HG03095 (cell line): ENCODE results near the gene ECT2L.

Experiments
- ATAC-seq: cut with Tn5 transposase; IDR thresholded peaks from one replicate; pipeline ENCODE4 v1.9.1; 2021; ENCODE audit warnings: moderate library complexity; ENCODE audit not compliant: unreplicated experiment

Gene ECT2L

DNA sequence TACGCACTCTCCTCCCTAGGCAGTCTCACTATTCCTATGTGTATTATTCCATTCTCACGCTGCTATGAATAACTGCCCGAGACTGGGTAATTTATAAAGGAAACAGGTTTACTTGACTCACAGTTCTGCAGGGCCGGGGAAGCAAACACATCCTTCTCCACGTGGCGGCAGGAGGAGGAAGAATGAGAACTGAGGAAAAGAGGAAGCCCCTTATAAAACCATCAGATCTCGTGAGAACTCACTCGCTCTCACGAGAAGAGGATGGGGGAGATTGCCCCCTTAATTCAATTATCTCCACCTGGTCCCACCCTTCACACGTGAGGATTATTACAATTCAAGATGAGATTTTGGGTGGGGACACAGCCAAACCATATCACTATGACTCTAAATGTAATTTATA lies 61.9 kb downstream of the ECT2L start:
- ATAC-seq = no peak

DNA sequence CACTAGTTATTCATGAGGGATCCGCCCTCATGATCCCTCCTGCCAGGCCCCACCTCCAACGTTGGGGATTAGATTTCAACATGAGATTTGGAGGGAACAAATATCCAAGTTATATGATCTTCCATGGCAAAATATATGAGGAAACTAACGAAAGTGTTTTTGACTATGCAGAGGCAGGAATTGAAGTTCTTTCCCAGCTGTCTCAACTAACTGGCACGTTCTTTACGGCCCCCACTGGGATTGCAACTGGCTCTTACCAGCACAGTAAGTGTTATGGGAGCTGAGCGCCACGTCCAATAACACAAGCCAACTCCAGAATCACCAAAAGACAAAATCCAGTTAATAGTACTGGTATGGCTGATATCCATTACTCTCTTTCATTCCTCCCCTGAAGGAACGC lies 66.6 kb downstream of the ECT2L start:
- ATAC-seq = no peak

DNA sequence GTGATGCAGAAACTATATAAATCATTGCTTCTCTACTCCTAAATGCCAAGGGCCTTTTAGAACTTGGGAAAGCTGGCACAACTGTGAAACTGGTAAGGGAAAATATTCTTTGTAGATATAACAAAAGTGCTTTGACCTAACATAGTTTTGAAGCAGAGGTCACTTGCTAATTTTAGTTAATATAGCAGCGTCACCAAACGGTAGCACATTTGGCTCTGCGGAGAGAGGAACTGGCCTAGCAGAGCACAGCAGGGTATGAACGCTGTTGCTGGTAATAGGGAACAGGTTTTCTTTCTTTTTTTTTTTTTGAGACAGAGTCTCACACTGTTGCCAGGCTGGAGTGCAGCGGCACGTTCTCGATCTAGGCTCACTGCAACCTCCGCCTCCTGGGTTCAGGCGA lies 67.4 kb downstream of the ECT2L start:
- ATAC-seq = no peak

DNA sequence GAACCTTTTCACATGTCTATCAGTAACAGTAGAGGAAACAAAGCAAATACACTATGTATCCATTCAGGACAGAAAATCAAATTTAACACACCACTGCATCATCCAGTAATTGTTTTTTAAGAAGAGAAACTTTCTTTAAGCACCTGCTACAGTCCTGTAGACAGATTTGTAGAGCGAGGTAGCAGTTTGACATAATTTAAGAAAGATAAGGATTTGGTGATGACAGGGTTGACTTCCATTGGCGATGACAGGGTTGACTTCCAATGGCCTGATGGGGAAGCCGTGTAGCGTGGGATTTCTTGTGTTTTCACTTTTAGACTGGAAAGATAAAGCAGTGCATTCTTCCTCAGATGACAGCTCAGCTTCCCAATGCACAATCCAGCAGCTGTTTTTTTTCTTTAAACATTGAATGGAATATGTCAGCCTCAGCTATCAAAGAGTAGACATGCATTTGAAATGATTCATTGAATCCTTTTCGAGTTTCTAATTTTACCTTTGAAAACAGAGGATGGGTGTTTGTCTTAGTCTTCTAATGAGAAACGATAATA lies 68.5 kb downstream of the ECT2L start:
- ATAC-seq = no peak

DNA sequence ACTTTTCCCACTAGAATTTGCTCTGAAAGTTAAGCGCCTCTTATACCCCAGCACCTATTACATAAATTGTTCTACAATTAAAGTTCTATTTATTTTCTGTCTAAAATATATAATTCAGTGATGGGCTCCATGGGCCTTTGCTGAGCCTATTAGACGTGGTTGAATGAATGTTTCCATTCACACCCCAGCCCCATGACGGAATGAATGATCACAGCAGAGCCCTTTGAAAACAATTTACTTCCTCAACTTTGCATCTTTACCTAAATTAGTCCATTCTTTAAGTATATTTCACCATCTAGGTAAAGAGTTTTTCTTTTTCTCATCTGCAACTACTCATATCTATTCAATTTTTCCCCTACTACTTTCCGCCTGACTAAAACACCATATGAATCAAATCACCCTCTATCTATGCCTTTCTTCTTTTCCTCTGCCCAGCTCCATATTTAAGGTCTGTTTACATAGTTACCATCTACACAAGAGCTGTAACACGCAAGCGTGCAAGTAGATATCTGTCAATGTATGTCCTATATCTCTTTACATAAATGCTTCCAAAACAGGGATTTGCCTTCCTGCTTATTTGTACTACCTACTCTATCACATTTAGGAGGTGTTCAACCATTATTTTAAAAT lies 69.7 kb downstream of the ECT2L start:
- no peak for ATAC-seq

DNA sequence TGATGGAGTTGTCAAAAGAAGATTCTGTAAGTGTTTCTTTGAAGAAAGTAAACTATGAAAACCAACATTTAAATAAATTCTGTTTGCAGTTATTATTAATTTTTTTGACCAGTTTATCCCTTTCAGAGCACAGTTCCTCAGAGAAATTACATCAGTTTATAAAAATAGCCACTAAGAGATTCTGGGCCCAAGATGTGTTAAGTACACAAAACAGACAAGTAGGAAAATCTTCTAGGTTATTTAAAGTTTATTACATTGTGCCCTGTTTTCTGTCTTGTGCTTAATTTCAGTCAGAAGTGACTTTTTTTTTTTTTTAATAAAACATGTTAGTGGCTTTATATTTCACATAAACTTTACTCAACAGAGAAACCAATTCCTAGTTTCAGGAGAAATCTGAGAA lies 72.3 kb downstream of the ECT2L start:
- no peak for ATAC-seq

DNA sequence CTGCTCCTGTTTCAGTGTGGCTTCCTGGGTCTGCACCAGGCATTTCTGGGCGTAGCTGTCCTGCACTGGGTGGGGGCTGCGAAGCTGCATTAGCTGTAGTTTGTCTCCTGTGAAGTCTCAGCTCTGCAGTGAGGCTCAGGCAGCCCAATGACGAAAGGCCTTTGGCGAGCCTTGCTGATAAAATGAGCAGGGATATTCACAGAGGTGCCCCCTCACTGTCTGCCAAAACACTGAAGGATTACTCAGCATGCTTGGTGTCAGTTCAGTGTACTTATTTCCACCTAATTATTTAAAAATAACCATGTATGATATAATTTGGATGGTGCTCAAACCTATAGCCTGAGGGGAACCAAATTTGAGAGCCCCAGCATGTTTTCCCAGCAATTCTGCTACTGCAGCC lies 73.5 kb downstream of the ECT2L start:
- ATAC-seq = no peak

DNA sequence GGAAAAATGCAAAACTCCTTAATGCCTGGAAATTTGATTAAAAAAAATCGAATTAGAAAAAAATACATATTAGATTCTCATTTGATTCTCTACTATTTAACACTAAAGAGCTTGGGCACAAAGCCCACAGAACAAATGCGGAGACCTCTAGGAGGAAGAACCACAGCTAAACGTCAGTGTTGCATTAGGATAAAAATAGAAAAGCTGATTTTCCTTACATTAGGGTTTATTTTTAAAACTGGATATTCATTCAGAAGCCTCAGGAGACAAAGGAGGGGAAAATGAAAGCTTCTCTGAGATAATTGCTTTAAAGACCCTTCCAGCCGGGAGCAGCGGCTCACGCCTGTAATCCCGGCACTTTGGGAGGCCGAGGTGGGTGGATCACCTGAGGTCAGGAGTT lies 77.3 kb downstream of the ECT2L start:
- ATAC-seq = no peak

DNA sequence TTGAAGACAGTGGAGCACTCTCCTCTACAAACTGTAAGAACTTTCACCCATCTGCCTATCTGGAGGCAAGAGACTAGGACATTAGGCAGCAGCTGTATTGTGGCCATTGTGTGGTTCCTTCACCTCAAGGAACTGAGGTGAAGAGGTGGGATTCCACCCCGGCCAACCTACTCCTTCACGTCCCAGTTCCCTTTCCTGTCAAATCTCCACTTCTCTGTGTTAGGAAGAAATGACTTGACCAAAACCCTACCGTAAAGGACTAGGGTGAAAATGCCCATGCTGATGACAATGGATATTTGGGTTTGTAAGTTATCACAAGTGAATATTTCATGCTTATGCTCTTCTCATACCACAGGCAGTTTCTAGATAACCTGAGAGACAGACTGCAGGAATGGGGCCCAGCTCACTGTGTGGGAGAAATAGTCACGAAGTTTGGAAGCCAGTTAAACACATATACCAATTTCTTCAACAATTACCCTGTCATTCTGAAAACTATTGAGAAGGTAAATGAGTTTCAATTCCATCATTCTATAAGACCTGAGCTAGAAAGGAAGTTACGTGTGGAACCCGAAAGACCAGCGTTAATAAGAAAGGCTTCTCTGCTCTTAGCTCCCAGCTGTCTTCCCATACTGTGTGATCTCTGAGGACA lies 86.6 kb downstream of the ECT2L start:
- ATAC-seq = peak; percentile 80

DNA sequence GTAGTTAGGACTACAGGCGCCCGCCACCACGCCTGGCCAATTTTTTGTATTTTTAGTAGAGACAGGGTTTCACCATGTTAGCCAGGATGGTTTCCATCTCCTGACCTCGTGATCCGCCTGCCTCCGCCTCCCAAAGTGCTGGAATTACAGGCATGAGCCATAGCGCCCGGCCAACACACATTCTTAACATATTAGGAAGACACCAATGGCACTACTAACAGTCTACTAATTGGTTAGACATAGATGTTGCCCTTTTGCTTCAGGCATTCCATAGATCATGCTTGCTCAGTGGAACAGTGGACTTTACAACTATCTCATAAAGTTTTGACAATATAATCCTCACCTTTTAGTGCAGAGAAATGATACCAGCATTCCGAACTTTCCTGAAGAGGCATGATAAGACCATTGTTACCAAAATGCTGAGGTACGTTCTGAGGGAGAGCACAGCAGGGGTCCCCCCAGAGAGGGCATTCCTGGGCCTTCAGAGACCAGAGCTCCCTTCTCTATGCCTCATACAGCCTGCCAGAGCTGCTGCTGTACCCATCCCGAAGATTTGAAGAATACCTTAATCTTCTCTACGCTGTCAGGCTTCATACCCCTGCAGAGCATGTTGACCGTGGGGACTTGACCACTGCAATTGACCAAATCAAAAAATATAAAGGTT lies 89.4 kb downstream of the ECT2L start:
- ATAC-seq = no peak

DNA sequence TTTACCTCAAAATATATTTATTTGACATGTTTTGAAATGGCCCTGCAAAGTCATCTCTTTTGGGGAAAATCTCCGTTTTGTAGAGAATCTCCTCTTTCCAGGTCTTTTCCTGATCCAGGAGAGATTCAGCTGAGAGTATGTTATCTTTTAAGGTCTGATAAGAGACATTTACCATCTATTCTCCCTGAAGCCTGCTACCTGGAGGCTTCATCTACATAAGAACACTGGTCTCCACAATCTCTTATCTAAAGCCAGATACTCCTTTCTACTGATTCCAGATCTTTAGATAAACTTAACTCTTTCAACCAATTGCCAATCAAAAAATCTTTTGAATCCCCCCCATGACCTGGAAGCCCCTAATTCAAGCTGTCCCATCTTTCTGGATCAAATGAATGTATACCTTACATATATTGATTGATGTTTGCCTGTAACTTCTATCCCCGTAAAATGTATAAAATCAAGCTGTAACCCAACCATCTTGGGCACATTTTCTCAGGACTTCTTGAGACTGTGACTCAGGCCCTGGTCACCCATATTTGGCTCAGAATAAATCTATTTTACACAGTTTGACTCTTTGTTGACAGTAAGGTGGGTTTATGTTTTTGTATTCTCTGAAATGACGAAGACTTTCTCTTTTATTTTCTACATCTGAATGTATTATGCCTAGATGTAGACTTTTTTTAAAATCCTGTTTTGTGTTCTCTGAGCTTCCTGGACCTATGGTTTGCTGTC lies 95.5 kb downstream of the ECT2L start:
- no peak for ATAC-seq

DNA sequence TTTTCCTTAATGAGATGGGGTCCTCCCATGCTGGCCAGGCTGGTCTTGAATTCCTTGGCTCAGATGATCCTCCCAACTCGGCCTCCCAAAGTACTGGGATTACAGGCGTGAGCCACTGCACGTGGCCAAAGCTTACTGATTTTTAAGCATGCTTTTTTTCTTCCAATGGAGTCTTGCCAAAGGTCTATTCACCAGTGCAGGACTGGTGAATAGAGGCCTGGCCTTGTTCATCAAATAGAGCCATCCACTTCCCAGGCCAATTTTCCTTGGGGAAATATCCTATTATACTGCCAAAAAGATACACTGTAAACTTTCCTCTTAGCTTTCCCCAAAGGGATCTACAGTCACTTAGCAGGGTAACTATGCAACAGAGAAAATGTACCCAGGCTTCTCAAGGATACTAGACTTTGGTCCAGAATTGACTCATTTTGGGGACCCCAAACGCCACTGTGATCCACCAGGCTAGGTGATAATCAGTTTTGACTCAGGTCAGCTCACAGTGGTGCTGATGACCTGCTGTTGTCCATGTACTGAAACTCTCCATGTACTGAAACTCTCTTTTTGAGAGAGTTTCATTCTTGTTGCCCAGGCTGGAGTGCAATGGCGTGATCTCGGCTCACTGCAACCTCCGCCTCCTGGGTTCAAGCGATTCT lies 100.3 kb downstream of the ECT2L start:
- no peak for ATAC-seq

DNA sequence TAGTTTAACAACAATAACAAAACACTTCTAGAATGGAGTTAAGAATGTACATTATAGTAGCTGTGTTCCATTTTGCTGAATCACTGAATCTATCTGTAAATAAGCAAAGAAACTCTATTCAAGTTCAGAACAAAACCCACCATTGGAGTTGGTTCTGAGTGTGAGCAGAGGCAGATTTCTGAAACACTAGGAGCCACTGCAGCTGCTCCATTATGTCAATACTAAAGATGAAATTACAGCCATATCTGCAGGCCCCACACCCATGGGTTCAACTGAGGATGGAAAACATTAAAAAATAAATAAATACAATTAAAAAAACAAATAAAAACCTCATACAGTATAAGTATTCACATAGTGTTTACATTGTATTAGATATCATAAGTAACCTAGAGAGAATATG lies 101.1 kb downstream of the ECT2L start:
- no peak for ATAC-seq

DNA sequence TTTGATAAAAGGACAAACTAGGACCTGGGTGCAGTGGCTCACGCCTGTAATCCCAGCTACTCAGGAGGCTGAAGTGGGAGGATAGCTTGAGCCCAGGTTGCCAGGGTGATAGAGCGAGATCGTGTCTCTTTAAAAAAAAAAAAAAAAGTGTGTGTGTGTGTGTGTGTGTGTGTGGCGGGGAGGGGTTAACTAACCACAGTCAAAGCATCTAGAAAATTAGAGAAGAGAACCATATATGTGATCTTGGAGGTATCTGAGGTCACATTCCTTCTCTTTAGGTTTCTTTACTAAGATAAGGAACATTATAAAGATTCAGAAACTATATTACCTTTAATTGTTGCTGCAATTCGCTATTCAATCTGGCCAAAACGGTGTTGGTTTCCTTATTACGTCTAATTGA lies 111.3 kb downstream of the ECT2L start:
- ATAC-seq = no peak

DNA sequence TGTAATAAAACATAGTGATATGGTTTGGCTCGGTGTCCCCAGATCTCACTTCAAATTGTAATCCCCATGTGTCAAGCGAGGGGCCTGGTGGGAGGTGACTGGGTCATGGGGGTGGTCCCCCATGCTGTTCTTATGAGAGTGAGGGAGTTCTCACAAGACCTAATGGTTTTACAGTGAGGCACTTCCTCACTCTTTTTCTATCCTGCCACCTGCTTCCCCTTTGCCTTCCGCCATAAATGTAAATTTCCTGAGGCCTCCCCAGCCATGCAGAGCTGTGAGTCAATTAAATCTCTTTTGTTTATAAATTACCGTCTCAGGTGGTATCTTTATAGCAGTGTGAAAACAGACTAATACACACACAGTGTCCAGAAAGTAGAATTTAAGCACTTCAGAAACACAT lies 113.6 kb downstream of the ECT2L start:
- no peak for ATAC-seq

DNA sequence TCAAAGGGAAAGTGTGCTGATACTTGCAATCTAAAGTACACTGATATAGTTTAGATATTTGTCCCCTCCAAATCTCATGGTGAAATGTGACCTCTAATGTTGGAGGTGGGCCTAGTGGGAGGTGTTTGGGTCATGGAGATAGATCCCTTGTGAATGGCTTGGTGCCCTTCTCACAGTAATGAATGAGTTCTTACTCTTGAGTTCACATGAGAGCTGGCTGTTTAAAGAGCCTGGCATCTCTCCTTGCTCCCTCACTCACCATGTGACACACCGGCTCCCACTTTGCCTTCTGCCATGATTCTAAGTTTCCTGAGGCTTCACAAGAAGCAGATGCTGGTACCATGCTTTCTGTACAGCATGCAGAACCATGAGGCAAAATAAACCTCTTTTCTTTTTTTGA lies 114.1 kb downstream of the ECT2L start:
- no peak for ATAC-seq

DNA sequence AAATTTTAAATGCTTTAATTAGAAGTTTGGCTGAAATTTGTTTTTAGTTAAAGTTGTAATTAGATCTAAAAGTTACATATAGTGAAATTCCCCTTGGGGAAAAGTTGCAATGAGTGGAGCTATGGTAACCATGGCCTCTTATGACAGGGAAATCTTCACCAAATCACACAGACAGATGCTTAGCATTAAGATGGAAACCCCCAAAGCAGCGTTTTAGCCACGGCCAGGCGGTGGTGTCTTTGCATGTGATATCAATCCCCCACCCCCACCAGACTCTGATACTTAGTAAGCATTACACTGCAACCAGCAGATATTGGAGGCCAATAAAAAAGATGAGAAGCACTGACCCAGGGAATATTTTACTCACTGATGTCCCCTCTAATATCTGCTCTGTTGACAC lies 116.4 kb downstream of the ECT2L start:
- ATAC-seq = no peak

DNA sequence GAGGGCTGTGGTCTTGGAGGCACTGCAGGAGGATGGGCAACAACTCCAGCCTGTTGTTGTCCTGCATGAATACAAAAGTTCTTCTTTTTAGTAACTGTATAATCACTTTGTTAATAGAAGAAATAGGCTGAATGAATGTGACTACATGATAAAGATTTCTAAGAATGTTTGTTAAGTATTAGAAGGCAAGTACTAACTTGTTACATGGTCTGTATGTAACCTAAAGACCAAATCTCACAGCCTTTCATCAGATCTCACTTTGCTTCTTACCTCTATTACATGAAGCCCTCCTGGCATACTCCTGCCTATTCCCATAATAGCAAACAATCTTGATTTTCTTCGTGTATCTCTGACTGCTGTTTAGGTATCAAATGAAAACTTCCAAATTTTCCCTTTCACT lies 118.8 kb downstream of the ECT2L start:
- no peak for ATAC-seq

DNA sequence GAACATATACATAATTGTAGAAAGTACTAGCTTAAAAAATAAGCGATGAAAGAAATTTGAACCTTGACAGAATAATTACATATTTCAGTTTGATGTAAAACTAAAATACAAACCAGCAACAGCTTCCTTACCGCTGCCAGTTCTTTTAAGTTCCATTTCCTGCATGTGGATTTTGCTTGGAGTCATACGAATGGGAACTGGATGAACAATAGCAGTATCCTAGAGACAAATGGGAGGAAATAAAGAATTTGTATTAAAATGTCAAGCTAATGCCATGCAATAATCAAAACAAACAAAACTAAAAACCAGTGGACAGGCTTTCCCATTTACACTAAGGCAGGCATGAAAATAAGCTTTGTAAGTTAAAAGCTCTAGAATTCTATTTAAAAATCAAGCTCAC lies 125.0 kb downstream of the ECT2L start:
- no peak for ATAC-seq

DNA sequence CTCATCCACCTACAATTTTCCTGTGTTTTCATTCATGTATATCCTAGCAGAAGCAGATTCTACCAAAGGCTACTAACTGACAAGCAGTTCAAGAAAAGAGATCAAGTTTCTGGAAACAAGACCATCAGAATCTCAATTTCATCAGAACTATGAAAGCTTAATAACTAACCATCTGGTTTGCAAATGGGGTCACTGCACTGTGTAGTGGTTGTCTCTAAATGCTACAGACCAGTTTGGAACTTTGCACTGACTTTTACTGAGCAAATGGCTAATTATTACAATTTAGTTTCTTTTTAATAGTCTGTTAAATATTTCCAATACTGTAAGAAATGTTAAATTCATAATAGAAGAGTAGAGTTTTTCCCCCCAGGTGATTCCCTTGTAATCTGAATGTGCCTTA lies 127.7 kb downstream of the ECT2L start:
- no peak for ATAC-seq

DNA sequence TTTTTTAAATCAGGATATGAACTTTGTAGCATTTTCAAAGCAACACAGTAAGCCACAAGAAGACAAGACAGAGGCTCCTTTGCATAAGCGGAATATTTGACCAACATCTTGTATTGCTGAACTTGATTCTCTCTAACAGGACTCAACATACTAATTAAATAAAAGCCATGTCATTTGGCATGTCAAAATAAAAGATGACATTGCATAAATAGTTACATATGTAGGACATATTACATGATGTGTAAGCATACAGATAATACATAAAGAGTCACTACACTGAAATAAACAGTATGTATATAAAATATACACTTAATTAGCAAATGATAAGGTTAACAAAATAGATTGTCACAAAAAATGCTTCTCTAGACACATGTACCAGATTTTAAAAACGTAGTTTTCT lies 129.9 kb downstream of the ECT2L start:
- ATAC-seq = no peak
